ENCODE results near the gene DNM3. TPM values are rescaled to one million over a fixed set of nuclear protein-coding genes. Genes with fewer than 3 reads are reported as not detected.

The DNM3 gene
- total RNA-seq, 1 experiment from 2014 or later: 0.11 TPM

- no peaks in the 10 kb centered on the region for H3K4me1 ChIP-seq
- H3K27me3 Mint-ChIP-seq (ENCODE audit: insufficient read depth, unreplicated experiment): no peaks in the 10 kb centered on the region
- H3K27ac Mint-ChIP-seq (ENCODE audit: unreplicated experiment): no peak overlapping the region
- no peaks in the 10 kb centered on the region for H3K36me3 ChIP-seq (ENCODE audit: control insufficient read depth, insufficient read depth, low read length)
- no TSS peak for BruUV-seq (replicated peaks)
- no peaks in the 10 kb centered on the region for H3K9me3 Mint-ChIP-seq (ENCODE audit: unreplicated experiment)
- intact Hi-C loops (cut with micrococcal nuclease; ENCODE audit: unreplicated experiment): no loop called here
- POLR2A ChIA-PET: no interaction called here
- no peaks in the 10 kb centered on the region for H3K36me3 Mint-ChIP-seq (ENCODE audit: insufficient read depth, unreplicated experiment)
- no peak for TF ChIP-seq CTCF (IDR thresholded peaks at IDR 0.05; ENCODE audit: insufficient read depth in 1 of 2, low read depth in 1 of 2, low read length in 1 of 2, severe bottlenecking in 1 of 2, unreplicated experiment in 1 of 2)
- H3K27me3 ChIP-seq (replicated peaks; ENCODE audit: control insufficient read depth, insufficient read depth, low read length): no peaks in the 10 kb centered on the region; the same call in 1 of the 2 replicates
- H3K4me3 ChIP-seq (ENCODE audit: low read depth, low read length): no peak overlapping the region
- no peaks in the 10 kb centered on the region for H3K4me1 Mint-ChIP-seq (ENCODE audit: low read depth, unreplicated experiment)
- CTCF ChIA-PET: no interaction called here
- no peak overlapping the region for H3K4me3 Mint-ChIP-seq (ENCODE audit: unreplicated experiment)
- H3K9me3 ChIP-seq: no peaks in the 10 kb centered on the region
- no peak for DNase-seq
Measured at GRCh38 chr1:172211221-172211620, 369.9 kb downstream of the DNM3 start.

GRCh38 chr1:172212124-172212523, 370.8 kb downstream of the DNM3 start:
- CTCF ChIA-PET: no interaction called here

GRCh38 chr1:172215006-172215405, 373.7 kb downstream of the DNM3 start:
- Mint-ChIP-seq H3K36me3 (ENCODE audit: insufficient read depth, unreplicated experiment) (no peaks in the 10 kb centered on the region), H3K4me1 (ENCODE audit: low read depth, unreplicated experiment) (no peaks in the 10 kb centered on the region), H3K27ac (ENCODE audit: unreplicated experiment) (no peak overlapping the region), H3K27me3 (ENCODE audit: insufficient read depth, unreplicated experiment) (no peaks in the 10 kb centered on the region), H3K9me3 (ENCODE audit: unreplicated experiment) (no peaks in the 10 kb centered on the region), H3K4me3 (ENCODE audit: unreplicated experiment) (no peak overlapping the region)
- no peak for TF ChIP-seq CTCF (IDR thresholded peaks at IDR 0.05; ENCODE audit: insufficient read depth in 1 of 2, low read depth in 1 of 2, low read length in 1 of 2, severe bottlenecking in 1 of 2, unreplicated experiment in 1 of 2)
- intact Hi-C loops (cut with micrococcal nuclease; ENCODE audit: unreplicated experiment): no loop called here
- CTCF ChIA-PET: no interaction called here
- Histone ChIP-seq H3K4me3 (ENCODE audit: low read depth, low read length) (no peak overlapping the region), H3K4me1 (no peaks in the 10 kb centered on the region), H3K9me3 (no peaks in the 10 kb centered on the region), H3K36me3 (ENCODE audit: control insufficient read depth, insufficient read depth, low read length) (no peaks in the 10 kb centered on the region), H3K27me3 (replicated peaks; ENCODE audit: control insufficient read depth, insufficient read depth, low read length) (no peaks in the 10 kb centered on the region)
- no TSS peak for BruUV-seq (replicated peaks)
- no peak for DNase-seq
- POLR2A ChIA-PET: no interaction called here

More at GRCh38 chr1:172212124-172212523, 370.8 kb downstream of the DNM3 start:
- intact Hi-C loops (cut with micrococcal nuclease; ENCODE audit: unreplicated experiment): no loop called here
- Mint-ChIP-seq H3K27ac (ENCODE audit: unreplicated experiment) (no peak overlapping the region), H3K36me3 (ENCODE audit: insufficient read depth, unreplicated experiment) (no peaks in the 10 kb centered on the region), H3K9me3 (ENCODE audit: unreplicated experiment) (no peaks in the 10 kb centered on the region), H3K27me3 (ENCODE audit: insufficient read depth, unreplicated experiment) (no peaks in the 10 kb centered on the region), H3K4me1 (ENCODE audit: low read depth, unreplicated experiment) (no peaks in the 10 kb centered on the region), H3K4me3 (ENCODE audit: unreplicated experiment) (no peak overlapping the region)
- DNase-seq: no peak
- BruUV-seq (replicated peaks): no TSS peak
- H3K27me3 ChIP-seq (replicated peaks; ENCODE audit: control insufficient read depth, insufficient read depth, low read length): no peaks in the 10 kb centered on the region; the same call in 1 of the 2 replicates
- POLR2A ChIA-PET: no interaction called here
- TF ChIP-seq CTCF (IDR thresholded peaks at IDR 0.05; ENCODE audit: insufficient read depth in 1 of 2, low read depth in 1 of 2, low read length in 1 of 2, severe bottlenecking in 1 of 2, unreplicated experiment in 1 of 2): no peak
- no peaks in the 10 kb centered on the region for H3K9me3 ChIP-seq
- no peaks in the 10 kb centered on the region for H3K4me1 ChIP-seq
- no peak overlapping the region for H3K4me3 ChIP-seq (ENCODE audit: low read depth, low read length)
- H3K36me3 ChIP-seq (ENCODE audit: control insufficient read depth, insufficient read depth, low read length): no peaks in the 10 kb centered on the region

Measured in Caco-2 (cell line).